SK-N-SH (cell line): ENCODE measurements around the gene TMIE.

ENCODE experiments used
- EP300 ChIP-seq, 2 experiments: IDR thresholded peaks; 2 replicates each; pipeline versions ENCODE4 v1.4.0 to v1.6.1; 2012; ENCODE audit warnings: borderline replicate concordance in 1 of 2, low read depth in 1 of 2, low read length in 1 of 2
- FOXM1 ChIP-seq: IDR thresholded peaks from 2 replicates; pipeline ENCODE4 v1.4.0; 2012; ENCODE audit warnings: low read depth, mild to moderate bottlenecking
- GATA2 ChIP-seq: sonication (generic); formaldehyde crosslinking; IDR thresholded peaks from 2 replicates; pipeline ENCODE4 v1.5.0; 2020; ENCODE audit warnings: mild to moderate bottlenecking, missing genetic modification reagents
- JUND ChIP-seq: IDR thresholded peaks from 2 replicates; pipeline ENCODE4 v1.4.0; 2012
- POLR2AphosphoS5 ChIP-seq: IDR thresholded peaks from 2 replicates; pipeline ENCODE4 v1.6.1; 2012; ENCODE audit warnings: low read depth, low read length
- RFX5 ChIP-seq: IDR thresholded peaks from 2 replicates; pipeline ENCODE4 v1.6.1; 2012; ENCODE audit warnings: mild to moderate bottlenecking, improper control_type of control experiment, low read length
- RXRA ChIP-seq: IDR thresholded peaks from 2 replicates; pipeline ENCODE4 v1.4.0; 2012; ENCODE audit warnings: low read depth, mild to moderate bottlenecking, borderline replicate concordance
- SIN3A ChIP-seq: IDR thresholded peaks from 2 replicates; pipeline ENCODE4 v1.6.1; 2012; ENCODE audit warnings: low read depth, mild to moderate bottlenecking, low read length, moderate library complexity, borderline replicate concordance
- YY1 ChIP-seq: IDR thresholded peaks from 2 replicates; pipeline ENCODE4 v1.4.0; 2012; ENCODE audit warnings: low read depth, mild to moderate bottlenecking
- TF ChIP-seq, protein P1 (sequence below): fragments of 200-600 bp; sonication (generic); IDR thresholded peaks from 2 replicates; pipeline ENCODE4 v1.6.1; 2017; ENCODE audit warnings: antibody characterized with exemption, mild to moderate bottlenecking, moderate library complexity
- TF ChIP-seq, protein P2 (sequence below): fragments of 150-350 bp; IDR thresholded peaks from 2 replicates; pipeline ENCODE4 v1.6.1; 2016; ENCODE audit warnings: mild to moderate bottlenecking, low read depth, low read length
- TF ChIP-seq, protein P3 (sequence below): IDR thresholded peaks from 2 replicates; pipeline ENCODE4 v1.4.0; 2012; ENCODE audit warnings: low read depth
- TF ChIP-seq, protein P4 (sequence below): IDR thresholded peaks from 2 replicates; pipeline ENCODE4 v1.4.0; 2012; ENCODE audit warnings: low read depth, borderline replicate concordance
- TF ChIP-seq, protein P5 (sequence below): fragments of 150-350 bp; IDR thresholded peaks from 2 replicates; pipeline ENCODE4 v1.6.1; 2017; ENCODE audit warnings: antibody characterized with exemption, low read length, low read depth, borderline replicate concordance

DNA sequence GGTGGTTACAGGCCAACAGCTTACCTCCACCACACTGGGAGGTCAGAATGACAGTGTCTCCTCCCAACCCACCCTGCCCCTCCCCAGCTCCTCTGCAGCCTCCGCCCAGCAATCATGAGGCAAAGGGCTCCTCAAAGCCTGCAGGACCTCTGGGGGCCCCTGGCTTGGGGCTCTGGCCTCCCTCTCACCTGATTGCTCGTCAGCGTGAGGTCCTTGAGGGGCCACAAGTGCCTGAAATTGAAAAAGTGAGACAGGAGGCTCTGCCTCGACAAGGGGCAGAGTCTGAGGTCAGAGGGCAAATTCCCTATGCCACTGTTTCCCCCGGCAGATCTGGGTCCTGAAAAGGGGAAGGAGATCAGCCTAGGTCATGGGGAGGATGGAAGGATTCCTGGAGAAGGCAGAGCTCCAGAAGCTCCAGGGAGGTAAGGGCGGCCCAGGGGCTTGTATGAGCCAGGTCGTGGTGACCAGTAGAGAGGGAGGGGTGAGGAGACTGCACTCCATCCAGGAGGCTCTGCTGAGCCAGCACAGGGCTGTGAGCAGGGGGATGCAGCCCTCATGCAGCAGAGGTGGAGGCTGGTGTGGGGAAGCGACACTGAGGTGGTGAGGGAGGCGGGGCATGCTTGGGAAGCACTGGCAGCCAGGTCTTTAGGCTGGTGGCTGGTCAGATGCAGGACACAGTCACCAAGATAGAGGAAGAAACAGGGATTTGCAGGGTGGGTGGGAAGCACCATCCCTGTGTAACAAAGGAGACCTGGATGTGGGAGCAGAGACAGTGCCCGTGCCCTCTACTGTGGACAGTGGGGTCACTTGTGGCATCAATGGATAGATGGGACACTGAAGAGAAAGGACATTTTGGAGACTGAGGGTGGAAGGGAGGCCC lies 27.8 kb upstream of the TMIE start:
- TF ChIP-seq, protein P1, sequence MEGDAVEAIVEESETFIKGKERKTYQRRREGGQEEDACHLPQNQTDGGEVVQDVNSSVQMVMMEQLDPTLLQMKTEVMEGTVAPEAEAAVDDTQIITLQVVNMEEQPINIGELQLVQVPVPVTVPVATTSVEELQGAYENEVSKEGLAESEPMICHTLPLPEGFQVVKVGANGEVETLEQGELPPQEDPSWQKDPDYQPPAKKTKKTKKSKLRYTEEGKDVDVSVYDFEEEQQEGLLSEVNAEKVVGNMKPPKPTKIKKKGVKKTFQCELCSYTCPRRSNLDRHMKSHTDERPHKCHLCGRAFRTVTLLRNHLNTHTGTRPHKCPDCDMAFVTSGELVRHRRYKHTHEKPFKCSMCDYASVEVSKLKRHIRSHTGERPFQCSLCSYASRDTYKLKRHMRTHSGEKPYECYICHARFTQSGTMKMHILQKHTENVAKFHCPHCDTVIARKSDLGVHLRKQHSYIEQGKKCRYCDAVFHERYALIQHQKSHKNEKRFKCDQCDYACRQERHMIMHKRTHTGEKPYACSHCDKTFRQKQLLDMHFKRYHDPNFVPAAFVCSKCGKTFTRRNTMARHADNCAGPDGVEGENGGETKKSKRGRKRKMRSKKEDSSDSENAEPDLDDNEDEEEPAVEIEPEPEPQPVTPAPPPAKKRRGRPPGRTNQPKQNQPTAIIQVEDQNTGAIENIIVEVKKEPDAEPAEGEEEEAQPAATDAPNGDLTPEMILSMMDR, result no peak
- TF ChIP-seq GATA2 (CRISPR knock-in tag) (no peak), JUND (no peak), POLR2AphosphoS5 (no peak), YY1 (no peak), SIN3A (no peak), RFX5 (no peak), RXRA (no peak), FOXM1 (no peak), EP300 (IDR thresholded peaks at IDR 0.05; ENCODE audit: borderline replicate concordance in 1 of 2, low read depth in 1 of 2, low read length in 1 of 2) (no peak)
- TF ChIP-seq, protein P2, sequence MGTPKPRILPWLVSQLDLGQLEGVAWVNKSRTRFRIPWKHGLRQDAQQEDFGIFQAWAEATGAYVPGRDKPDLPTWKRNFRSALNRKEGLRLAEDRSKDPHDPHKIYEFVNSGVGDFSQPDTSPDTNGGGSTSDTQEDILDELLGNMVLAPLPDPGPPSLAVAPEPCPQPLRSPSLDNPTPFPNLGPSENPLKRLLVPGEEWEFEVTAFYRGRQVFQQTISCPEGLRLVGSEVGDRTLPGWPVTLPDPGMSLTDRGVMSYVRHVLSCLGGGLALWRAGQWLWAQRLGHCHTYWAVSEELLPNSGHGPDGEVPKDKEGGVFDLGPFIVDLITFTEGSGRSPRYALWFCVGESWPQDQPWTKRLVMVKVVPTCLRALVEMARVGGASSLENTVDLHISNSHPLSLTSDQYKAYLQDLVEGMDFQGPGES, result no peak
- TF ChIP-seq, protein P3, sequence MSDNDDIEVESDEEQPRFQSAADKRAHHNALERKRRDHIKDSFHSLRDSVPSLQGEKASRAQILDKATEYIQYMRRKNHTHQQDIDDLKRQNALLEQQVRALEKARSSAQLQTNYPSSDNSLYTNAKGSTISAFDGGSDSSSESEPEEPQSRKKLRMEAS, result no peak
- TF ChIP-seq, protein P4, sequence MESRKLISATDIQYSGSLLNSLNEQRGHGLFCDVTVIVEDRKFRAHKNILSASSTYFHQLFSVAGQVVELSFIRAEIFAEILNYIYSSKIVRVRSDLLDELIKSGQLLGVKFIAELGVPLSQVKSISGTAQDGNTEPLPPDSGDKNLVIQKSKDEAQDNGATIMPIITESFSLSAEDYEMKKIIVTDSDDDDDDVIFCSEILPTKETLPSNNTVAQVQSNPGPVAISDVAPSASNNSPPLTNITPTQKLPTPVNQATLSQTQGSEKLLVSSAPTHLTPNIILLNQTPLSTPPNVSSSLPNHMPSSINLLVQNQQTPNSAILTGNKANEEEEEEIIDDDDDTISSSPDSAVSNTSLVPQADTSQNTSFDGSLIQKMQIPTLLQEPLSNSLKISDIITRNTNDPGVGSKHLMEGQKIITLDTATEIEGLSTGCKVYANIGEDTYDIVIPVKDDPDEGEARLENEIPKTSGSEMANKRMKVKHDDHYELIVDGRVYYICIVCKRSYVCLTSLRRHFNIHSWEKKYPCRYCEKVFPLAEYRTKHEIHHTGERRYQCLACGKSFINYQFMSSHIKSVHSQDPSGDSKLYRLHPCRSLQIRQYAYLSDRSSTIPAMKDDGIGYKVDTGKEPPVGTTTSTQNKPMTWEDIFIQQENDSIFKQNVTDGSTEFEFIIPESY, result no peak
- TF ChIP-seq, protein P5, sequence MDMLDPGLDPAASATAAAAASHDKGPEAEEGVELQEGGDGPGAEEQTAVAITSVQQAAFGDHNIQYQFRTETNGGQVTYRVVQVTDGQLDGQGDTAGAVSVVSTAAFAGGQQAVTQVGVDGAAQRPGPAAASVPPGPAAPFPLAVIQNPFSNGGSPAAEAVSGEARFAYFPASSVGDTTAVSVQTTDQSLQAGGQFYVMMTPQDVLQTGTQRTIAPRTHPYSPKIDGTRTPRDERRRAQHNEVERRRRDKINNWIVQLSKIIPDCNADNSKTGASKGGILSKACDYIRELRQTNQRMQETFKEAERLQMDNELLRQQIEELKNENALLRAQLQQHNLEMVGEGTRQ, result no peak
